Measurements from ENCODE around the gene UNC119. TPM values are rescaled to one million over a fixed set of nuclear protein-coding genes. Genes with fewer than 3 reads are reported as not detected.

UNC119 gene
- total RNA-seq, 1 experiment from 2014 or later, result 43.2 TPM

- Histone ChIP-seq H3K9ac (ENCODE audit: low read length) (no peak overlapping the region), H3K9me2 (ENCODE audit: insufficient read depth) (no peaks in the 10 kb centered on the region), H3K4me1 (ENCODE audit: control insufficient read depth in 1 of 2, insufficient read depth in 2 of 2, low read length in 2 of 2) (peaks cover 0 to 5% of the 10 kb centered on the region in 2 experiments; a peak in 1 of 4 replicates), H3K9me3 (ENCODE audit: control insufficient read depth in 1 of 2, insufficient read depth in 1 of 2, low read depth in 1 of 2, low read length in 2 of 2) (no peaks in the 10 kb centered on the region), H4K20me1 (ENCODE audit: insufficient read depth) (no peaks in the 10 kb centered on the region), H3K27me3 (ENCODE audit: insufficient read depth, low read length) (no peaks in the 10 kb centered on the region), H2AFZ (ENCODE audit: low read depth, low read length, poor library complexity, severe bottlenecking) (no peak overlapping the region), H3K36me3 (ENCODE audit: control insufficient read depth in 1 of 2, insufficient read depth in 2 of 2, low read length in 2 of 2) (no peaks in the 10 kb centered on the region), H3K79me2 (ENCODE audit: insufficient read depth, low read length) (no peaks in the 10 kb centered on the region), H3K4me2 (ENCODE audit: low read length) (no peak overlapping the region), H3K27ac (ENCODE audit: low read depth, low read length) (no peak overlapping the region), H3K4me3 (replicated peaks in 1 of 2; ENCODE audit: low read depth in 1 of 2, low read length in 2 of 2) (no peak overlapping the region)
- ChIA-PET POLR2A (no interaction called here), RAD21 (ENCODE audit: low non-redundant PET in 1 of 2, low total read pairs in 2 of 2, uncharacterized antibody in 2 of 2, unreplicated experiment in 2 of 2) (no interaction called here), CTCF (no interaction called here)
- intact Hi-C loops (cut with micrococcal nuclease), result no loop called here
- ATAC-seq, result no peak
- TF ChIP-seq, protein P1, sequence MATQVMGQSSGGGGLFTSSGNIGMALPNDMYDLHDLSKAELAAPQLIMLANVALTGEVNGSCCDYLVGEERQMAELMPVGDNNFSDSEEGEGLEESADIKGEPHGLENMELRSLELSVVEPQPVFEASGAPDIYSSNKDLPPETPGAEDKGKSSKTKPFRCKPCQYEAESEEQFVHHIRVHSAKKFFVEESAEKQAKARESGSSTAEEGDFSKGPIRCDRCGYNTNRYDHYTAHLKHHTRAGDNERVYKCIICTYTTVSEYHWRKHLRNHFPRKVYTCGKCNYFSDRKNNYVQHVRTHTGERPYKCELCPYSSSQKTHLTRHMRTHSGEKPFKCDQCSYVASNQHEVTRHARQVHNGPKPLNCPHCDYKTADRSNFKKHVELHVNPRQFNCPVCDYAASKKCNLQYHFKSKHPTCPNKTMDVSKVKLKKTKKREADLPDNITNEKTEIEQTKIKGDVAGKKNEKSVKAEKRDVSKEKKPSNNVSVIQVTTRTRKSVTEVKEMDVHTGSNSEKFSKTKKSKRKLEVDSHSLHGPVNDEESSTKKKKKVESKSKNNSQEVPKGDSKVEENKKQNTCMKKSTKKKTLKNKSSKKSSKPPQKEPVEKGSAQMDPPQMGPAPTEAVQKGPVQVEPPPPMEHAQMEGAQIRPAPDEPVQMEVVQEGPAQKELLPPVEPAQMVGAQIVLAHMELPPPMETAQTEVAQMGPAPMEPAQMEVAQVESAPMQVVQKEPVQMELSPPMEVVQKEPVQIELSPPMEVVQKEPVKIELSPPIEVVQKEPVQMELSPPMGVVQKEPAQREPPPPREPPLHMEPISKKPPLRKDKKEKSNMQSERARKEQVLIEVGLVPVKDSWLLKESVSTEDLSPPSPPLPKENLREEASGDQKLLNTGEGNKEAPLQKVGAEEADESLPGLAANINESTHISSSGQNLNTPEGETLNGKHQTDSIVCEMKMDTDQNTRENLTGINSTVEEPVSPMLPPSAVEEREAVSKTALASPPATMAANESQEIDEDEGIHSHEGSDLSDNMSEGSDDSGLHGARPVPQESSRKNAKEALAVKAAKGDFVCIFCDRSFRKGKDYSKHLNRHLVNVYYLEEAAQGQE (IDR thresholded peaks at IDR 0.05; ENCODE audit: low read depth), result no peak
- TF ChIP-seq EGR1 (IDR thresholded peaks at IDR 0.05; ENCODE audit: low read depth) (no peak), EZH2 (IDR thresholded peaks at IDR 0.05) (no peak), SIN3A (IDR thresholded peaks at IDR 0.05; ENCODE audit: low read depth) (no peak), YY1 (IDR thresholded peaks at IDR 0.05; ENCODE audit: extremely low read depth, insufficient replicate concordance, low read depth, low read length) (no peak), SP1 (IDR thresholded peaks at IDR 0.05; ENCODE audit: low read depth) (no peak), ZNF274 (IDR thresholded peaks at IDR 0.05; ENCODE audit: low read depth, low read length) (no peak), POLR2A (IDR thresholded peaks at IDR 0.05; ENCODE audit: borderline replicate concordance, extremely low read depth, insufficient read depth, insufficient read length) (no peak), CBX3 (IDR thresholded peaks at IDR 0.05; ENCODE audit: low read depth) (no peak), ELF1 (IDR thresholded peaks at IDR 0.05; ENCODE audit: borderline replicate concordance, low read depth) (no peak), POLR2AphosphoS5 (IDR thresholded peaks at IDR 0.05; ENCODE audit: low read depth, low read length) (no peak), ZBTB33 (IDR thresholded peaks at IDR 0.05; ENCODE audit: extremely low read depth, insufficient replicate concordance, low read length) (no peak), RAD21 (IDR thresholded peaks at IDR 0.05; ENCODE audit: low read depth) (no peak)
- TF ChIP-seq, protein P2, sequence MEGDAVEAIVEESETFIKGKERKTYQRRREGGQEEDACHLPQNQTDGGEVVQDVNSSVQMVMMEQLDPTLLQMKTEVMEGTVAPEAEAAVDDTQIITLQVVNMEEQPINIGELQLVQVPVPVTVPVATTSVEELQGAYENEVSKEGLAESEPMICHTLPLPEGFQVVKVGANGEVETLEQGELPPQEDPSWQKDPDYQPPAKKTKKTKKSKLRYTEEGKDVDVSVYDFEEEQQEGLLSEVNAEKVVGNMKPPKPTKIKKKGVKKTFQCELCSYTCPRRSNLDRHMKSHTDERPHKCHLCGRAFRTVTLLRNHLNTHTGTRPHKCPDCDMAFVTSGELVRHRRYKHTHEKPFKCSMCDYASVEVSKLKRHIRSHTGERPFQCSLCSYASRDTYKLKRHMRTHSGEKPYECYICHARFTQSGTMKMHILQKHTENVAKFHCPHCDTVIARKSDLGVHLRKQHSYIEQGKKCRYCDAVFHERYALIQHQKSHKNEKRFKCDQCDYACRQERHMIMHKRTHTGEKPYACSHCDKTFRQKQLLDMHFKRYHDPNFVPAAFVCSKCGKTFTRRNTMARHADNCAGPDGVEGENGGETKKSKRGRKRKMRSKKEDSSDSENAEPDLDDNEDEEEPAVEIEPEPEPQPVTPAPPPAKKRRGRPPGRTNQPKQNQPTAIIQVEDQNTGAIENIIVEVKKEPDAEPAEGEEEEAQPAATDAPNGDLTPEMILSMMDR (IDR thresholded peaks at IDR 0.05 in 2 of 3, conservative IDR thresholded peaks at IDR 0.05 in 1 of 3; ENCODE audit: borderline replicate concordance in 1 of 3, insufficient read depth in 1 of 3, low read depth in 2 of 3, low read length in 2 of 3), result no peak
- TF ChIP-seq, protein P3, sequence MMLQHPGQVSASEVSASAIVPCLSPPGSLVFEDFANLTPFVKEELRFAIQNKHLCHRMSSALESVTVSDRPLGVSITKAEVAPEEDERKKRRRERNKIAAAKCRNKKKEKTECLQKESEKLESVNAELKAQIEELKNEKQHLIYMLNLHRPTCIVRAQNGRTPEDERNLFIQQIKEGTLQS (IDR thresholded peaks at IDR 0.05), result no peak
- TF ChIP-seq, protein P4, sequence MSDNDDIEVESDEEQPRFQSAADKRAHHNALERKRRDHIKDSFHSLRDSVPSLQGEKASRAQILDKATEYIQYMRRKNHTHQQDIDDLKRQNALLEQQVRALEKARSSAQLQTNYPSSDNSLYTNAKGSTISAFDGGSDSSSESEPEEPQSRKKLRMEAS (IDR thresholded peaks at IDR 0.05), result no peak
- no peak for DNase-seq (ENCODE audit: low read depth, low spot score)
- no TSS peak for BruUV-seq (replicated peaks)
Measured at GRCh38 chr17:28520687-28521086, 31.7 kb downstream of the UNC119 start.

All from HCT116 (cell line).